Vagina (tissue), 2 donors: ENCODE results near the gene SLC16A12. TPM values are rescaled to one million over a fixed set of nuclear protein-coding genes. Genes with fewer than 3 reads are reported as not detected.
"Not testable (repeated sequence)": the region's sequence is repeated elsewhere in the genome, so short reads cannot be mapped to it uniquely, and the experiment has no call there.

ENCODE experiments used
- DNase-seq, 2 donors: peaks; one replicate each; pipeline ENCODE4 v3.0.0-alpha.2; 2017; ENCODE audit errors: extremely low spot score in 2 of 2
- H3K27ac ChIP-seq: fragments of 200-600 bp; sonication (generic); one replicate; pipeline ENCODE4 v1.5.1; 2019
- H3K27me3 ChIP-seq: fragments of 200-600 bp; sonication (generic); one replicate; pipeline ENCODE4 v1.5.1; 2019
- H3K36me3 ChIP-seq, 2 donors: fragments of 200-600 bp; sonication (generic); one replicate each; pipeline ENCODE4 v1.5.1; 2017 to 2019
- H3K4me1 ChIP-seq: fragments of 200-600 bp; sonication (generic); one replicate; pipeline ENCODE4 v1.5.1; 2019
- H3K4me3 ChIP-seq, 2 donors: fragments of 200-600 bp; sonication (generic); 1 replicate in 1 of 2; 2 replicates in 1 of 2; pipeline ENCODE4 v1.5.1; 2016 to 2019
- H3K9me3 ChIP-seq: fragments of 200-600 bp; sonication (generic); one replicate; pipeline ENCODE4 v1.5.1; 2019
- CTCF ChIP-seq, 3 experiments: fragments of 450-650 bp in 2 of 3; fragments of 200-600 bp in 1 of 3; sonication (generic) in 1 of 3; IDR thresholded peaks; one replicate each; pipeline ENCODE4 v1.5.1; 2017 to 2019; ENCODE audit warnings: antibody characterized with exemption in 3 of 3, mild to moderate bottlenecking in 2 of 3, moderate library complexity in 2 of 3
- POLR2A ChIP-seq, 2 donors: fragments of 450-650 bp; IDR thresholded peaks; one replicate each; pipeline ENCODE4 v1.6.1; 2017; ENCODE audit warnings: antibody characterized with exemption in 2 of 2, mild to moderate bottlenecking in 2 of 2, moderate library complexity in 2 of 2
- POLR2AphosphoS5 ChIP-seq, 2 donors: sonication (generic); formaldehyde crosslinking; IDR thresholded peaks; one replicate each; pipeline ENCODE4 v1.9.0; 2017; ENCODE audit warnings: antibody characterized with exemption in 2 of 2, mild to moderate bottlenecking in 2 of 2, low read depth in 1 of 2; ENCODE audit not compliant: insufficient read depth in 1 of 2
- intact Hi-C: fragments of 100-400 bp; cut with DNase I; formaldehyde crosslinking; loops from one replicate; pipeline ENCODE4 v1.15.1; 2023
- total RNA-seq: library from RNA; depleted of rRNA; stranded (reverse); fragments of >200 nt; gene quantifications from one replicate; pipeline ENCODE4 v1.2.3, GENCODE V29; 2016

Gene SLC16A12
- total RNA-seq, 1 donor from 2014 or later: 3.7 TPM

- no peaks in the 10 kb centered on the region for H3K27me3 ChIP-seq
- no peak overlapping the region for H3K27ac ChIP-seq
- no peak for DNase-seq
- intact Hi-C loops: no loop called here
- no peaks in the 10 kb centered on the region for H3K36me3 ChIP-seq
- no peaks in the 10 kb centered on the region for H3K9me3 ChIP-seq
- H3K4me3 ChIP-seq: no peak overlapping the region
- no peaks in the 10 kb centered on the region for H3K4me1 ChIP-seq
- no peak for TF ChIP-seq CTCF (IDR thresholded peaks at IDR 0.05)
- no peak for TF ChIP-seq POLR2A (IDR thresholded peaks at IDR 0.05)
- no peak for TF ChIP-seq POLR2AphosphoS5 (IDR thresholded peaks at IDR 0.05; ENCODE audit: insufficient read depth in 1 of 2, low read depth in 1 of 2)
Observed at GRCh38 chr10:89550509-89550908, 15.1 kb upstream of the SLC16A12 start.

- no peak overlapping the region for H3K4me3 ChIP-seq
- DNase-seq: no peak
- TF ChIP-seq POLR2AphosphoS5 (IDR thresholded peaks at IDR 0.05; ENCODE audit: insufficient read depth in 1 of 2, low read depth in 1 of 2) (no peak), POLR2A (IDR thresholded peaks at IDR 0.05) (no peak), CTCF (IDR thresholded peaks at IDR 0.05) (no peak)
- H3K9me3 ChIP-seq: no peaks in the 10 kb centered on the region
- H3K27ac ChIP-seq: no peak overlapping the region
- H3K36me3 ChIP-seq: no peaks in the 10 kb centered on the region
- no peaks in the 10 kb centered on the region for H3K4me1 ChIP-seq
- no peaks in the 10 kb centered on the region for H3K27me3 ChIP-seq
- intact Hi-C loops: no loop called here
Observed at GRCh38 chr10:89549510-89549909, 14.1 kb upstream of the SLC16A12 start.

- DNase-seq: no peak
- H3K27ac ChIP-seq: no peak overlapping the region
- H3K27me3 ChIP-seq: no peaks in the 10 kb centered on the region
- H3K4me1 ChIP-seq: no peaks in the 10 kb centered on the region
- H3K4me3 ChIP-seq: no peak overlapping the region
- intact Hi-C loops: no loop called here
- TF ChIP-seq CTCF (IDR thresholded peaks at IDR 0.05) (no peak), POLR2AphosphoS5 (IDR thresholded peaks at IDR 0.05; ENCODE audit: insufficient read depth in 1 of 2, low read depth in 1 of 2) (no peak), POLR2A (IDR thresholded peaks at IDR 0.05) (no peak)
- no peaks in the 10 kb centered on the region for H3K9me3 ChIP-seq
- no peaks in the 10 kb centered on the region for H3K36me3 ChIP-seq
Observed at GRCh38 chr10:89548673-89549072, 13.3 kb upstream of the SLC16A12 start.

- no peaks in the 10 kb centered on the region for H3K36me3 ChIP-seq
- no peak for TF ChIP-seq POLR2A (IDR thresholded peaks at IDR 0.05)
- TF ChIP-seq POLR2AphosphoS5 (IDR thresholded peaks at IDR 0.05; ENCODE audit: insufficient read depth in 1 of 2, low read depth in 1 of 2): no peak
- TF ChIP-seq CTCF (IDR thresholded peaks at IDR 0.05): no peak
Observed at GRCh38 chr10:89547853-89548513, 12.6 kb upstream of the SLC16A12 start.

GRCh38 chr10:89546651-89547050 is 11.3 kb upstream of the SLC16A12 start:
- H3K27me3 ChIP-seq, DNase-seq, H3K4me1 ChIP-seq, H3K9me3 ChIP-seq, intact Hi-C loops, H3K36me3 ChIP-seq, H3K4me3 ChIP-seq, H3K27ac ChIP-seq: not testable (repeated sequence)

More at GRCh38 chr10:89547853-89548513, 12.6 kb upstream of the SLC16A12 start:
- intact Hi-C loops: no loop called here
- no peaks in the 10 kb centered on the region for H3K4me1 ChIP-seq
- H3K27me3 ChIP-seq: no peaks in the 10 kb centered on the region
- no peak overlapping the region for H3K4me3 ChIP-seq
- no peak for DNase-seq
- no peaks in the 10 kb centered on the region for H3K9me3 ChIP-seq
- no peak overlapping the region for H3K27ac ChIP-seq
